Nephron progenitor cell (in vitro differentiated cells): Measurements from ENCODE around the gene NCKAP5.

Experiments
- DNase-seq: peaks from one replicate; pipeline ENCODE4 v3.0.0; 2021
- H3K27ac Mint-ChIP-seq: 2 replicates; pipeline ENCODE4 v1.8.0; 2021; ENCODE audit warnings: mild to moderate bottlenecking, moderate library complexity, mixed read lengths
- H3K27me3 Mint-ChIP-seq: 2 replicates; pipeline ENCODE4 v1.8.0; 2021; ENCODE audit warnings: mild to moderate bottlenecking, low read depth, mixed read lengths; ENCODE audit not compliant: poor library complexity
- H3K36me3 Mint-ChIP-seq: 2 replicates; pipeline ENCODE4 v1.8.0; 2021; ENCODE audit warnings: low read depth, mixed read lengths
- H3K4me1 Mint-ChIP-seq: 2 replicates; pipeline ENCODE4 v1.8.0; 2021; ENCODE audit warnings: mixed read lengths
- H3K4me3 Mint-ChIP-seq: 2 replicates; pipeline ENCODE4 v1.8.0; 2021; ENCODE audit warnings: mild to moderate bottlenecking, moderate library complexity, mixed read lengths
- H3K9me3 Mint-ChIP-seq: 2 replicates; pipeline ENCODE4 v1.8.0; 2021; ENCODE audit warnings: mild to moderate bottlenecking, moderate library complexity, mixed read lengths
- TF ChIP-seq, protein P1 (sequence below): fragments of 200-600 bp; sonication (generic); IDR thresholded peaks from 2 replicates; pipeline ENCODE4 v1.5.0; 2021; ENCODE audit warnings: antibody characterized with exemption

Gene NCKAP5

DNA sequence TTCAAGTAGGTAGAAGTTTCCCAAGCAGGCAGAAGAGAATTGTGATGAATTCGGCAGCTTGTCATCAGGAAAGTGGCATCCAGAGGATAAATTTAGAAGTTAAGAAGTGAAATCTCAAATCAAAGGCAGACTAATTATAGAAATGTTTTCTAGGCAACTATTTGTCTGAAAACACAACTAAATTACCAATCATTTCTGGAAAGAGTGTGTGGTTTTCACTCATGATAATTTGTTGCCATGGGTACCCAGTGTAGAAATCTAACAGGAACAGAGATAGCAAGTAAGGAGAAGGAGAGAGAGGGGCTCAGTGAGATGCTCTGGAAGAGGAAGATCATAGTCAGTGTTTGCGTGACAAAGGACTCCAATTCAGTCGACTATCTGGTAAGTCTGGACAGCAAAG lies 208.1 kb downstream of the NCKAP5 start:
- Mint-ChIP-seq H3K4me1 (peaks cover 21% of the 10 kb centered on the region), H3K4me3 (no peak overlapping the region), H3K27ac (no peak overlapping the region), H3K9me3 (no peaks in the 10 kb centered on the region), H3K27me3 (peaks cover 4% of the 10 kb centered on the region), H3K36me3 (no peaks in the 10 kb centered on the region)
- no peak for DNase-seq
- TF ChIP-seq, protein P1, sequence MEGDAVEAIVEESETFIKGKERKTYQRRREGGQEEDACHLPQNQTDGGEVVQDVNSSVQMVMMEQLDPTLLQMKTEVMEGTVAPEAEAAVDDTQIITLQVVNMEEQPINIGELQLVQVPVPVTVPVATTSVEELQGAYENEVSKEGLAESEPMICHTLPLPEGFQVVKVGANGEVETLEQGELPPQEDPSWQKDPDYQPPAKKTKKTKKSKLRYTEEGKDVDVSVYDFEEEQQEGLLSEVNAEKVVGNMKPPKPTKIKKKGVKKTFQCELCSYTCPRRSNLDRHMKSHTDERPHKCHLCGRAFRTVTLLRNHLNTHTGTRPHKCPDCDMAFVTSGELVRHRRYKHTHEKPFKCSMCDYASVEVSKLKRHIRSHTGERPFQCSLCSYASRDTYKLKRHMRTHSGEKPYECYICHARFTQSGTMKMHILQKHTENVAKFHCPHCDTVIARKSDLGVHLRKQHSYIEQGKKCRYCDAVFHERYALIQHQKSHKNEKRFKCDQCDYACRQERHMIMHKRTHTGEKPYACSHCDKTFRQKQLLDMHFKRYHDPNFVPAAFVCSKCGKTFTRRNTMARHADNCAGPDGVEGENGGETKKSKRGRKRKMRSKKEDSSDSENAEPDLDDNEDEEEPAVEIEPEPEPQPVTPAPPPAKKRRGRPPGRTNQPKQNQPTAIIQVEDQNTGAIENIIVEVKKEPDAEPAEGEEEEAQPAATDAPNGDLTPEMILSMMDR = no peak

DNA sequence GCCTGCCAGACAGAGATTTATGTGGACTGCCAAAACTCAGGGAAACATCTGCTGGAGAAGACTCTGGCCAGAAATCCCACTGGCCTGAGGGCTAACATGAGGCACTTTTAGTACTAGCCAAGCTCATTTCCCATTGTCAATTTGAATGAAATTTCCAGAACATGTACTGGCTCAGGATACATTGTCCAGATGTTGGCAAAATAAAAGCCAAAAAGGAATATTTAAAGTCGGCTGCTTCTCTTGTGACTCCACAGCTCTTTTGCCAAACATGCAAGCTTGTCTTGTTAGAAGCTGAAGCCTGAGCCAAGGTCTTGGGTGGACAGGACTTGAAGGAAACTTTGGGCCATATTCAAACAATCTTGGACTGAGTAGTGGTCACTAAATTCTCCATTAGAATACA lies 215.5 kb downstream of the NCKAP5 start:
- no peak overlapping the region for H3K4me3 Mint-ChIP-seq
- TF ChIP-seq, protein P1 = no peak
- H3K27ac Mint-ChIP-seq = no peak overlapping the region
- peaks cover 11% of the 10 kb centered on the region for H3K9me3 Mint-ChIP-seq
- peaks cover 8% of the 10 kb centered on the region for H3K27me3 Mint-ChIP-seq
- no peaks in the 10 kb centered on the region for H3K4me1 Mint-ChIP-seq
- H3K36me3 Mint-ChIP-seq = no peaks in the 10 kb centered on the region
- DNase-seq = no peak

DNA sequence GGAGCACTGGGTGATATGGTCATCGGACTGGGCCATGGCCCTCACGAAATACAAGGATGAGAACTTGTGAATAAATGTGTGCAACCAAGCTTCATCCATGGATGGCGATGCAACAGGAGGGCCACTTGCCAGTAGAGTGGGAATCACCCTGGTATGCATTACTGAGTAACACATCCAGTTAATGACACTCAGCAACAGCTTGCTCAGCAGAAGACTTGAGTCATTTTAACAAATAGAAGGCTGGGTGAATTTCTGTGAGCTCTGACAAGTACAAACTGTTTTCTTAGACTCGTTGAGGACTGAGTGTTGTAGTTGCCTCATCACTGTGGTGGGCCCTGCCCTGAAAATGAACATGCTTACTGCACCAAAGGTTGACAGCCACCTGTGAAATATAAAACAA lies 221.6 kb downstream of the NCKAP5 start:
- Mint-ChIP-seq H3K4me3 (no peak overlapping the region), H3K36me3 (no peaks in the 10 kb centered on the region), H3K9me3 (peaks cover 5% of the 10 kb centered on the region), H3K27ac (no peak overlapping the region), H3K4me1 (peaks cover 12% of the 10 kb centered on the region), H3K27me3 (peaks cover 4% of the 10 kb centered on the region)
- TF ChIP-seq, protein P1 = no peak
- DNase-seq = no peak

DNA sequence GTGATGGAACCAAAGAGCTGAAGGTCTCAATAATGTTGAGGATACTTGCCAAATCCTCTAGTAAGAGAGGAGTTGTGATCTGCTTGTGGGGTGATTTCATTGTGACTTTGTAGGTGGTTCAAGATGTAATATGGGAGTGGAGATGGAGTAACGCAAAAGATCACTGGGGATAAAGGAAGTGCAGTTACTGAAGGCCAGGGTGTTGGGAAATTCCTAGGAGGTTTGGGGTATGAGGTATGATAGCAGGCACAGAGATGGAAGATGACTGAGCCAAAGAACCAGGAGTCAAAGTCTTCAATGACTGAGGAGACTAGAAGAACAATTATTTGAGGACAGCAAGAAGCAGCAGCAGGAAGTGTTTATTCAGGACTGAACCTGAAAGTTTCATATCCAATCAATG lies 222.6 kb downstream of the NCKAP5 start:
- peaks cover 4% of the 10 kb centered on the region for H3K27me3 Mint-ChIP-seq
- DNase-seq = no peak
- H3K36me3 Mint-ChIP-seq = no peaks in the 10 kb centered on the region
- H3K4me3 Mint-ChIP-seq = no peak overlapping the region
- peaks cover 5% of the 10 kb centered on the region for H3K9me3 Mint-ChIP-seq
- H3K27ac Mint-ChIP-seq = no peak overlapping the region
- H3K4me1 Mint-ChIP-seq = peaks cover 12% of the 10 kb centered on the region
- TF ChIP-seq, protein P1 = no peak

DNA sequence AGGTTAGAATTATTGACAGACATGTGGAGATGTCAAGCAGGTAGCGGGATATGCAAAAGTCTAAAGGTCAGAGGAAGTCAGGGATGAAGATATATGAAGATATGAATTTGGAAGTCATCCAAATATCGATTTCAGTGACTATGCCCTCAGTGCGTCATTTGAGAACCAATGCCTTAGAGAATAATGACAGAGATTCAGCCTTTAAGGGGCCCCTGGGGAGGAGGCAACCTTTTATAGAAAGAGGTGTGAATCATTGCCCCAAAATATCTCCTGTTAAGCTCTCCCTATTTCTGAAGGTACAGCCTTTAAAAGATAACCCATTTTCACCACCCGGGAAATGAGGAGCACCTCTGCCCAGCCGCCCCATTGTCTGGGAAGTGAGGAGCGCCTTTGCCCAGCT lies 223.4 kb downstream of the NCKAP5 start:
- Mint-ChIP-seq H3K27me3 (no peaks in the 10 kb centered on the region), H3K36me3 (no peaks in the 10 kb centered on the region), H3K27ac (no peak overlapping the region), H3K4me1 (peaks cover 12% of the 10 kb centered on the region), H3K4me3 (no peak overlapping the region), H3K9me3 (peaks cover 5% of the 10 kb centered on the region)
- TF ChIP-seq, protein P1 = no peak
- DNase-seq = no peak

DNA sequence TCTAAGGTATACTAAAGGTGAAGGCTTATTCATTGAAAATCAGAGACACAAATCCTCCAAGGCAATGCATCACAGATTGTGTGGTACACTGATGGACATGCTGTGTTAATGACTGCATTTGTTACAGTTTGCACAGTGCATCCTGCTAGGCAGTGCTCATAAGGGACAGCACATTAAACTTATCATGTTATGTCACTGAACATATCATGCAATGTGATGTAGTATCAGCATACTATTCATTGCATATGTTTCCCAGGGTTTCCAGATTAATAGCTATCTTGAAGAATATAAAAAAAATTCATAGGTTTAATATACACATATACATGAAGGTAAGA lies 225.3 kb downstream of the NCKAP5 start:
- TF ChIP-seq, protein P1 = no peak

More for the DNA sequence above, 225.3 kb downstream of the NCKAP5 start:
- DNase-seq = no peak
- Mint-ChIP-seq H3K4me1 (peaks cover 12% of the 10 kb centered on the region), H3K9me3 (no peaks in the 10 kb centered on the region), H3K27ac (no peak overlapping the region), H3K36me3 (no peaks in the 10 kb centered on the region), H3K27me3 (no peaks in the 10 kb centered on the region), H3K4me3 (no peak overlapping the region)
